Measurements from ENCODE around the gene CCDC174. TPM values are rescaled to one million over a fixed set of nuclear protein-coding genes. Genes with fewer than 3 reads are reported as not detected.

Gene CCDC174
- polyA plus RNA-seq, 4 donors = 27.2 to 37.6 (median 34.4) TPM

GRCh38 chr3:14624498-14624897 lies 27.1 kb upstream of the CCDC174 start:
- no peak for DNase-seq (ENCODE audit: low read depth in 4 of 4, low spot score in 2 of 4)

- no peak for DNase-seq (ENCODE audit: low read depth in 4 of 4, low spot score in 2 of 4)
Measured at GRCh38 chr3:14625443-14625842, 26.1 kb upstream of the CCDC174 start.

- DNase-seq (ENCODE audit: low read depth in 4 of 4, low spot score in 2 of 4) = no peak
Measured at GRCh38 chr3:14627815-14628214, 23.7 kb upstream of the CCDC174 start.

- DNase-seq (ENCODE audit: low read depth in 4 of 4, low spot score in 2 of 4) = no peak
Measured at GRCh38 chr3:14628406-14628805, 23.2 kb upstream of the CCDC174 start.

GRCh38 chr3:14630404-14631100 lies 21.0 kb upstream of the CCDC174 start:
- DNase-seq (ENCODE audit: low read depth in 4 of 4, low spot score in 2 of 4) = no peak

- no peak for DNase-seq (ENCODE audit: low read depth in 4 of 4, low spot score in 2 of 4)
Measured at GRCh38 chr3:14631101-14631497, 20.5 kb upstream of the CCDC174 start.

GRCh38 chr3:14631687-14632441 lies 19.7 kb upstream of the CCDC174 start:
- DNase-seq (ENCODE audit: low read depth in 4 of 4, low spot score in 2 of 4) = no peak

- no peak for DNase-seq (ENCODE audit: low read depth in 4 of 4, low spot score in 2 of 4)
Measured at GRCh38 chr3:14632442-14632930, 19.1 kb upstream of the CCDC174 start.

- no peak for DNase-seq (ENCODE audit: low read depth in 4 of 4, low spot score in 2 of 4)
Measured at GRCh38 chr3:14633417-14633816, 18.1 kb upstream of the CCDC174 start.

GRCh38 chr3:14633819-14634424 lies 17.6 kb upstream of the CCDC174 start:
- DNase-seq (ENCODE audit: low read depth in 4 of 4, low spot score in 2 of 4) = no peak

- no peak for DNase-seq (ENCODE audit: low read depth in 4 of 4, low spot score in 2 of 4)
Measured at GRCh38 chr3:14634763-14635400, 16.7 kb upstream of the CCDC174 start.

GRCh38 chr3:14636496-14637087 lies 15.0 kb upstream of the CCDC174 start:
- no peak for DNase-seq (ENCODE audit: low read depth in 4 of 4, low spot score in 2 of 4)

GRCh38 chr3:14640157-14640562 lies 11.4 kb upstream of the CCDC174 start:
- DNase-seq (ENCODE audit: low read depth in 4 of 4, low spot score in 2 of 4) = no peak

GRCh38 chr3:14640734-14641133 lies 10.8 kb upstream of the CCDC174 start:
- no peak for DNase-seq (ENCODE audit: low read depth in 4 of 4, low spot score in 2 of 4)

GRCh38 chr3:14641346-14641745 lies 10.2 kb upstream of the CCDC174 start:
- DNase-seq (ENCODE audit: low read depth in 4 of 4, low spot score in 2 of 4) = no peak

GRCh38 chr3:14645453-14645852 lies 6.1 kb upstream of the CCDC174 start:
- no peak for DNase-seq (ENCODE audit: low read depth in 4 of 4, low spot score in 2 of 4)

- no peak for DNase-seq (ENCODE audit: low read depth in 4 of 4, low spot score in 2 of 4)
Measured at GRCh38 chr3:14646131-14646573, 5.4 kb upstream of the CCDC174 start.

GRCh38 chr3:14646589-14647413 lies 4.8 kb upstream of the CCDC174 start:
- no peak for DNase-seq (ENCODE audit: low read depth in 4 of 4, low spot score in 2 of 4)
